GM19467 (cell line): ENCODE results near the gene CACNA1S.
A peak's percentile ranks its signal among the peaks of the same experiment; 100 is the strongest.

Experiments
- ATAC-seq: cut with Tn5 transposase; IDR thresholded peaks from one replicate; pipeline ENCODE4 v1.9.1; 2021; ENCODE audit warnings: mild to moderate bottlenecking, moderate library complexity; ENCODE audit not compliant: unreplicated experiment

CACNA1S gene

DNA sequence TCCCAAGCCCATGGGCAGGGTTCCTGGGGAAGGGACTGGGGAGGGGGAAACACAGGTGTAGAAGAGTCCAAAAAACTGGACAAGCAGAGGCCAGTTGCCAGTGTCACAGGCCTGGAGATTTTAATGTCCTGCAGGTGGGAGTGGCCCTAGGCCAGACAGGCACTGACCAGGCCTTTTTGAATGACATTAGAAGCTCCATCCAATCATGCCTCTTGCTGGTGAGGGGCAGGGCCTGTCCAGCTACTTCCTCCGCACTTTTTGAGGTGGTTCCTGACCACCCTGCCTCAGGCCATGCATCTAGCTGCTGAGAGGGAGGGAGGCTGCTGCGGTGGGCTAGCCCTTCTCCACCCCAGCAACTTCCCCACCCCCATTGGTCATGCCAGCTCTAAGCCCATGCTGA is 72.8 kb downstream of the CACNA1S start:
- no peak for ATAC-seq

DNA sequence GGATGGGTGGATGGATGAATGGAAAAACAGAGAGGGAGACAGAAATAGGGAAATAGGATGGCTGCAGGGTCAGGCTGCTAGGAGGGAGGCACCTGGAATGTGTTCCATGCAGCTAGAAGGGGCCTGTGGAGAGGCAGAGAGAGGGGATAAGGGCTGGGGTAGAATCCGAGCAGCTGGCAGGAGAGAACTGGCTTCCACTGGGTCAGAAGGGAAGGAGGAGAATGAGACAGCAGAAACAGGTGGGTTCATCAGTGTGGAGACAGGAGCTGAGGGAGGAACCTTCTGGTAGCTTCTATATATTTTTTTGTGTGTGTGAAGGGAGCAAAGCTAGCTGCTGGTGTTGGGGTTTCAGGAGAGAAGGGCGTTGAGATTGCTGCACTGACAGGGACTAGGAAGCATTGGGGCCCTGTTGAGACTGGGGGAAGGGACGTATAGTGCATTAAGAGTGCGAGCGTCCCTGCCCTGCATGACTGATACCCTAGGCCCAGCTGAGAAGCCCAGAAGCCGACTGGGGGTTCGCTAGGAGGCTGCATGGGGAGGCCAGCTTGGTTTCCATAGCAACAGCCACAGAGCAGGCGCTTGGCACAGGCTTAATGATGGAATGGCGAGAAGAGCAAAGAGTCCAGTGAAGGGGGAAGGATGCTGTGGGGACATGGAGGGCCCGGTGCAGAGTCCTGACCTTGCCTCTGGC is 73.9 kb downstream of the CACNA1S start:
- ATAC-seq: no peak

DNA sequence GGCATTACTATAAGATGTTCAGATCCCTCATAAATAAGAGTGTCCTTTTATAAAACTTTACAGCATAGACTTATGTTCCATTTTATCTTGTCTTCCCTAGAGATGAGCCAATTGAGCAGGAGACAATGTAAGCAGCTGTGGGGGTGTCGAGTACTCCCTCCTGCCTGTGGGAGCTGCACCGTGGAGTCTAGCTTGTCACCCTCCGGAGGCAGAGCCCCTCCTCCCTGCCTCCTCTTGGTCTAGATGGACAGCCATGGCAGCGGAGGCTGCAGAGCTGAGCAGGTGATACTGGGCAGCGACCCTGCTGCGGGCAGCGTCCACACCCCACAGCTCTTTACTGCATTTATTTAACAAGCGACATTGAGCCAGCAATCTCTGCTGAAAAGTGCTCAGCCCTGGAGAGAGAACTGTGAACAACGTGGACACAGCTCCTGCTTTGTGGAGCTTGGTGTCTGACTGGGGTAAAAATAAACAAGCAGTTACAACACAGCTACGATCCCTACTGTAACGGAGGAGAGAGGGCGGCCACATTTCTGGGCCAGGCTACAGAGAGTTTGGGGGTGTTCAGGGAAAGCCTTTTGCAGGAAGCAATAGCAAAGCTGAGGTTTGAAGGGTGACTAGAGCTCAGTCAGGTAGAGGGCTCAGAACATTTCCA is 75.9 kb downstream of the CACNA1S start:
- ATAC-seq: no peak

DNA sequence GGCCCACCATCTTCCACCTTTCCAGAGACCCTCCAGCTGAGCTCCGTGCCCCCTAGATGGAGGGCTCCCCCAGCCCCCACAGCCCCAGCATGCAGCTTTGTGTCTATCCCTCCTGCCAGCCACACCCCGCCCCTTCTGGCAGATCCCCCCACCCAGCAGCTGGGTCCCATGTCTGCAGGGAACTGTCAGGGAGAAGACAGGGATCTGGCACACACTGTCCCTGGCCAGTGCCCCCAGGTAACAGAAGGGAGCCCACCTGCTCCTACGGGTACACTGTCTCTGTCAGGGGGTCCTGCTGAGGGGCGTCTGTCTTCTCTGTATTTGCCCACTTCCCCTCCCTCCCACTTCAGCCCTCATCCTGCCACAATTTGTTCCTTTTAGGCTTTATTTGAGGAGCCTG is 77.6 kb downstream of the CACNA1S start:
- ATAC-seq: no peak

DNA sequence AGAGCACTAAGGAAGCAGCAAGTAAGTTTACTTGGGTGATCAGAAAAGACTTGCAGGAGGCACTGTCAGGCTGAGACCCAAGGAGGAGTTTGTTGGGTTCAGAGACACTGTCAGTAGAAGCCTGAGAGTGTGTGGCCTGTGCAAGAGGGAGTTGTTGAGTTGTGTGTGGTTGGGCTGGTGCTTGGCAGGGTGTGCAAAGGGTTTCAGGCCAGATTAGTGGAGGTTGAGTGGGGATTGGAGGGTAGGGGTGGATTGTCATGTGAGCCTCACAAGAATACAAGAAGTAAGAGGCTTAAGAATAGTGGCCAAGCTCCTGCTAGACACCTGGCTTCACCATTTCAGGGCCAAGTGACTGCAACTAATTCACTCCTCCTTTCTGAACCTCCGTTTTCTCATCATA is 79.8 kb downstream of the CACNA1S start:
- ATAC-seq: no peak

DNA sequence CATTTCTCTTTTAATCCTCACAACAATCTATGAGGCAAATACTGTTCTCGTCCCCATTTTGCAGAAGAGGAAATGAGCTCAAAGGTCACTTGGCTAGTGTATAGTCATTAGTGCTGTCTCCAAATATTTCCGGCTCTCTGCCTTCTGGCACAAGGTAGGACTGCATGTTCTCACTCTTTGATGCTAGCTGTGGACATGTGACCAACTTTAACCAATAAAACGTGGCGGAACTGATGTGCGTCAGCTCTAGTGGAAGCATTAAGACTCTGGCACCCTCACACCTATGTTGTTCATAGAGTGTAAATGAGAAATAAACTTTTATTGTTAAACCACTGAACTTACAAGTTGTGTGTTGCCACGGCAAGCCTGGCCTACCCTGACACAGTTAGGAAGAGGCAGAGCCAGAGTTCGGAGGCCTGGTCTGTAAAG is 83.8 kb downstream of the CACNA1S start:
- no peak for ATAC-seq

DNA sequence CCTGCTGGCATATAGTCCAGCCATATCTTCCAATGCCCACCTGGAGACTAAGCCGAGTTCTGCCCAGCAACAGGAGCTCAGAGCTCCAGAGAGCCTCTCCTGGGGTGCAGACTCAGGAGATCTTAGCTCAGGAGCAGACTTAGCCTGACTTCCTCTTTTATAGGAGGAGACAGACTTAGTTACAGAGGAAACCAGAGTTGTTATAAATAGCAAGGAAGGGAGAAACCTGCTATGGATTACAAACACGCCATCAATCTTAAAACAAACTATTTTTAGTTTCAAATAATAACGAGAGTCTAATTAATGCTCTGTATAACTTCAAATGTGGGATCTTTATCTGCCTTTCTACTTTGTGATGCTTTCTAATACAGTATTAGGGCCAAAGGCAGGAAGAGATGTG is 85.4 kb downstream of the CACNA1S start:
- no peak for ATAC-seq

DNA sequence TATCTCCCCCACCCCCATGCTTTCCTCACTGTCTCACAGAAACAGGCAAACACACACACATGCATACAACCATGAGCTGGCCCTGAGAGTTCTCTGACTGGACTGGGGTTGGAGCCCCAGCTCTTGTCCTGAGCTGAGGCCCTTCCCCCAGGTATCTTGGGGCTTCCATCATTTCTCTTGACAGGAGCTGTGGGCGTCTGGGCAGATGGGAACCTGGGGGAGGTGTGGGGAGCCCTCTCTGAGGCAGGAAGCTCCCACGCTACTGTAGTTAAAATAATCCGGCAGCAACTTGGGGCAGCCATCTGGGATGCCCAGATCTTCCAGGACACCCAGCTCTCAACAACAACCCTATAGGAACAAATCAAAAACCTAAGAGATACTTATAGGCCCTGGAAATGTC is 86.0 kb downstream of the CACNA1S start:
- no peak for ATAC-seq

DNA sequence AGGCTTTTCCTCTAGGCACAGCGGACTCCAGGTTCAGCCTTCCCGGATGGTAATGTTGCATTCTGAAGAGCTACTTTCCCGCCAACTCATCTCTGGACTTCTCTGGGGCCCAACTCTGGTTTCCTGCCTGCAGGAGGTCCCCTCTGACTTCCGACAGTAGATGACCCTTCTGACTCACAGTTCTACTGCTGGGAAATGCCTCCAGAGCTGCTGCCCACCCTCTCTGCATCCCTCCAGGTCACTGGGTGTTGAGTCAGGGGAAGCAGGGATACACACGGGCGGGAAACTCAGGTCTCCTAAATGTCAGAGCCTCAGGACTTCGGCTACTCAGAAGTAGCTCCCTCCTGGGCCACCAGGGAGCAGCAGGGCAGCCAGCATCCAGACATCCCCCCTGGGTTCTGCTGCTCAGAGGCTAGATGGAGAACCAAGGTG is 86.6 kb downstream of the CACNA1S start:
- ATAC-seq: no peak

DNA sequence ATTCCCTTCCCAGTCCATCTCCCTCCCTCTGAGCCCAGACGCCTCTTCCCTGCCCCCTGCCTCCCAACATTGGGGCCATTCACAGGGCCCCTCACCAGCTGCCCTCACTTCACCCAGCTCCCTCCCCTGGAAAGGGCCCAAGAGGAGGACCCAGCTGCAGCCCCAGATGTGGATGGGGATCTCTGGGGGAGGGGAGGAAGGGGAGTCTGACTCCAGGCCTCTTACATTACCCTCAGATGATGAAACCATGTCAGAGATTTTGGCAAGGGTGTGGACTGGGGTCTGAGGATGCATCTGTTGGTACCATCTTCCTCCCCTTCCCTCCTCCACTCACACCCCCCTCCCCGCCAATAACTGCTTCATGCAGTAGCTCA is 87.6 kb downstream of the CACNA1S start:
- ATAC-seq: no peak

DNA sequence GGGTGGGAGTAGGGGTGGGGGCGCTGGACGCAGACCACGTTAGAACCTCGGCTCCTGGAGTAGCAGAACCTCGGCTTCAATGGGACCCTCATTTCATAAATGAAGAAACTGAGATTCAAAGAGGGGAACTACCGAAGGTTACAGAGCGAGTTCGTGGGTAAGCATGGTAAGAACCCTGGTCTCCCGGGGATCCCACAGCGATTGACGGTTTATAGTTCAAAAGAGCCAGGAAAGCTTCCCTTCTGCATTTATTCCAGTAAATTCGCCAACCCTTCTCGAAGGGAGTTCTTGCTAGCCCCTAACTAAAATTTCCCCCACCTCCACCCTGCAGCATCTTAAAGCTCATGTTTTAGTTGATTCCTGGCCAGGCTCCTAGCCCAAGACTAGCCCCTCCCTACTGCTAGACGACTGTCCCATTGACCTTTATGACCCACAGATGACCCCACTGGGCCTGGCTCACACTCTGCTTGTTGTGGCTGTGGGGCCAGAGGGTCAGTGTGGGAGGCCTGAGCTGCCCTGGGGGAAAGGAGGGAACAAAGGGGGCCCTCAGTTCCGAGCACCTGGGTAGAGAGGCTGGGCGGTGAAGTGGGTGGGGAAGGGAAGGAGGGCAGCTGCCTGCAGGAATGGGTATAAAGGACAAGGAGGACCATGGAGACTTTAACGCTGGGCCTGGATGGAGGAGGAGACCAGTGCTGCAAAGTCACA is 88.2 kb downstream of the CACNA1S start:
- no peak for ATAC-seq

DNA sequence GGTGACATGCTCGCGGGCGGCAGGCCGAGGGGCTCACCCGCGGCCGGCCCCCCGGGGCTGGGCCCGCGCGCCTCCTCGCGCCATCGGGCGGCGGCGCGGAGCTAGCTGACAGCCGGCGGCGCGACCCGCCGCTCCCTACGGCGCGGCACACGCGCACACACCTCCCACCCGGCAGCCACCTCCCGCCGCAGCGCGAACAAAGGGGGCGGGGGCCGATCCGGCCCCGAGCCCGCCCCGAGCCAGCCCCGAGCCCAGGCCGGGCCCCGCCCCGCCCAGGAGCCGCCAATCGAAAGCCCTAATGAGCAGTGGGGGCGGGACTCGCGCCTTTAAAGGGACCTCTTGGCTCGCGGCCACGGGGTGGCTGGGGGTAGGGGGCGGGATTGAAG is 88.7 kb downstream of the CACNA1S start, which contains the start of gene KIF21B:
TSS of gene KIF21B (minus strand) at position 198 of the 386 bp plus-strand sequence. CDS start 331 bp downstream, outside the sequence.
- peak; percentile 50 for ATAC-seq

DNA sequence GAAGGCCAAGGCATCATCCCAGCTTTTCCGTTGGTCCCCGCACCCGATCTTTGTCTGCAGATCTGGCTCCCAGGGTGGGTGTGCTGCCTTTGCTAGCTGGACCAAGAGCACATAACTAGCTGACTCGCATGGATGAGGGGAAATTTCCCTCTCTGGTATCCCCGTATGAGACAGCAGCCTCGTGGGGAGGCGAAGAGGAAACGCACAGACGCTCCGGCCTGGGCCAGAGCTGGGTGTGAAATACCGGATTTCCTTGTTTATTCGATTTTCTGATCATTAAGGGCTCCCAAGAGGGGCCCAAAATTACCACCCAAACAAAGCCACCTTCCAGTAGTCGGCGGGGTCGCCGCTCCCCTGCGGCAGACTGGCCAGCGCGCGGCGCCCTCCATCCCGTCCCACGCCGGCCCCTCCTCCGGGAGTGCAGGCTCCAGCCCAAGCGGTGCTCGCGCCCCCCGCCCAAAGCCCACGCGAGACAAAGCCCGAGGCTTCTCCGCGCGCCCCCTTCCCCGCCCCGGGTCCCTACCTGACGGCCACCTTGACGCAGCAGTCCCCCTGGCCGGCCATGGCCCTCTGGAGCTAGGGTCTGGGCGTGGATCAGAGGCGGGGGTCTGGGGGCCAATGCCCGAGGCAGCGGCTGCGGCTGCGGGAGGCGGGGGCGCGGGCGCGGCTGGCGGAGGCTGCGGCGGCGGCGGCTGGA is 89.3 kb downstream of the CACNA1S start:
- no peak for ATAC-seq

DNA sequence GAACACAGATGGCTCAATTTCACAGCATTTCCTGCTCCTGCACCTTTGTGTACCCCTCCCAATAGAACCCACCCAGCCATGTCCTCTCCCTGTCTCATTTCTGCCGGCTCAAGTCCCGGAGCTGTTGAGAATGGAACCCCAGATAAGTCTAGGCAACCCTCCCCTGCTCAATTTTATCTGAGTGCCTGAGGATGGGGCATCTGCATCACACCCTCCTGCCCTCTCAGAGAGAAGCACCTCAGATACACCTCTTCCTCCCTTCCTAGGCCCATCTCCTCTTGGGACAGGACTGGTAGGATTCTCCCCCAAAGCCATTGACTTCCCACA is 89.8 kb downstream of the CACNA1S start:
- no peak for ATAC-seq

DNA sequence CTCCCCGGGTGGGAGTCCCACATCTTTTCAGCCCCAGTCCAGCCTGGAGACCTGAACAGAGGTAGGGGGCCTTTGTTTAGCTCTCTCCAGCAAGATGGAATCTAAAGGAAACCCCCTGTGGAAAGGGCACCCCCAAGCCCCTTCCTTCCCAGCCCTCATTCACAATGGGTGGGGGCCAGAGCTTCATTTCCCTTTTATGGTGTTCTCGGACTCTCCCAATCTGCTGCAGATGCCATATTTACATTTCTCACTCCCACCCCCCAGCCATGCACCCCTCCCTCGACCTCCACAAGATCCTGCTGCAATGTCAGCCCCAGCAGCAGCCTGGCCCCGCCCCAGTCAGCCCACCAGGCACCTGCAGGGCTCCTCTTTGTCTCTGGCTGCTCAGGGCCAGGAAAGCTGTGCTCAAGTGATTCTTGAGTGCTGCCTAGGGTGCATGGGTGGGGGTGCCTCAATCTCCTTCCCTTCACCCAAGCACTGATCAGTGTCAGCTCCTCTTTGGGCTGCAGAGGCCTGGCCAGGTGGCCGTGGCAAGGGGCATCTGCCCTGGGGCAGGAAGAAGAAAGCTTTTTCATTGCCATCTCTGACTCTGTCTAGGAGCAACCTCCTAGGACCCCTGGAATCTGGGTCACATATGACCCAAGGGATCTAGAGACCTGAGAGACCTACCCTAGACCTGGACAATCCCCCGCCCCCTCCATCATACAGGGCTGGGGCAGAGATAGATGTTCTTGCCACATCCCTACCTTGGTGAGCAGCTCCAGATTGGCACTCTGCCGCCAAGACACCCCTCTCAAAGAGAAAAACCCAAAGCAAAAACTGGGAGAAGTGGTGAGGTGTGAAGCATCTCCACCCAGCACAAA is 90.4 kb downstream of the CACNA1S start:
- ATAC-seq: no peak

DNA sequence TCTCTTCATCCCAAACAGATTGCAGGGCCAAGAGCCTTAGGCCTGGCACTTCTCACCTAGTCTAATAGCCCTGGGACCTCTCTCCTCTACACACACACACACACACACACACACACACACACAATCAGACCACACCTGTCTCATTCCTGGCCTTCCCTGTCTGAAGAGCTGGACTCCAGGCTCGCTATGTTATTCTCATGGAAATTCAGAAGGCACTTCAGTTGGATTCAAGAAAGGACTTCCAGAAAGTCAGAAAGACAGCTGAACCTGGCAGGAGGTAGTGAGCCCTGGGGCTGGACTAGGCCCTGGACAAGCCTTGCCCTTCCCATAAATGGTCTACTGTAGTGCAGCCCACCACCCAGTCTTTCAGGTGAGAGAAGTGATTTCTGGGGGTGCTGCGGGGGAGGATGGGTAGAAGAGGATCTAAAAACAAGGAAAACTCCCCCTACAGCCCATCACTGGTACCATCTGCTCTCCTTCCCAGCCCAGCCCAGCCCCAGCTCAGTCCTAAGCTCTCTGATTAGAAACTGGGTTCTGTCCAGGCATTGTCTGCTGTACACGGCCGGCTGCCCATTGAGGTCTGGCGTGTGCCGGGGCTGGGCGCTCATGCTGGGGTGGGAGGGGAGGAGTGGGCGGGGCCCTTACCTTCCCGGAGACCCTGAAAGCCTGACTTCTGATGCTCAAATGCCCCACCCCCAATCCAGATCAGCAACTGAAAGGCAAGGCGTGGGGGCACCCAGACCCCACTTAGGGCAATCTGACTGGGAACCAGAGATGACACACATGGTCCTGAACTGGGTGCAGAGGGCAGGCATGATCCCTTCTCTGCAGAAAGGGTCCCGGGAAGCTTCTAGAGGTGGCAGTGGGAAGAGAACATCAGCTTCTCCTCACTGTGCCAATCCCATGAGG is 91.3 kb downstream of the CACNA1S start:
- ATAC-seq: no peak

DNA sequence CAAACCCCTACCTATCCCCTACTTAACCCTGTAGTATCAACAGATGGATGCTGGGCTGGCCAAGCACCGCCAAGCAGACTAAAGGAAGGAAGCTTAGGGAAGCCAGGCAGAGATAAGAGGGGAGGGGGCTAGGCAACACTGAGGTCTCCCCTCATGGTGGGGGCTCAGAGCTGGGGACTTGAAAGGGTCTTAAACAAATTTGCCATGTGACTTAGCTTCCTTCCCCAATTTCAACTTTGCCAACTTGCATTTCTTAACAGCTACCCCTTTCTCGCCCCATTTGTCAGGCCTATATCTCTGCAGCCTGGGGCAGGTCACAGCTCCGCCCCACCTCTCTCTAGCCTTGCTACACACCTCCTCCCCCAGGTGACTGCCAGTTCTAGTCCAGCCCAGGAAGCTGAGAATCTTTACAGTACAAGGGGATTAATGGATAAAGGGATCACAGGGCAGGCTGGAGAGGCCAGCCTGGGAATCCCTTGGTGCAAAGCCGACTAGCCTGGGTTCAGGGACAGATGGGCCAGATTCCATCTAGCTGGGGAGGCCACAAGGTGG is 92.1 kb downstream of the CACNA1S start:
- no peak for ATAC-seq

DNA sequence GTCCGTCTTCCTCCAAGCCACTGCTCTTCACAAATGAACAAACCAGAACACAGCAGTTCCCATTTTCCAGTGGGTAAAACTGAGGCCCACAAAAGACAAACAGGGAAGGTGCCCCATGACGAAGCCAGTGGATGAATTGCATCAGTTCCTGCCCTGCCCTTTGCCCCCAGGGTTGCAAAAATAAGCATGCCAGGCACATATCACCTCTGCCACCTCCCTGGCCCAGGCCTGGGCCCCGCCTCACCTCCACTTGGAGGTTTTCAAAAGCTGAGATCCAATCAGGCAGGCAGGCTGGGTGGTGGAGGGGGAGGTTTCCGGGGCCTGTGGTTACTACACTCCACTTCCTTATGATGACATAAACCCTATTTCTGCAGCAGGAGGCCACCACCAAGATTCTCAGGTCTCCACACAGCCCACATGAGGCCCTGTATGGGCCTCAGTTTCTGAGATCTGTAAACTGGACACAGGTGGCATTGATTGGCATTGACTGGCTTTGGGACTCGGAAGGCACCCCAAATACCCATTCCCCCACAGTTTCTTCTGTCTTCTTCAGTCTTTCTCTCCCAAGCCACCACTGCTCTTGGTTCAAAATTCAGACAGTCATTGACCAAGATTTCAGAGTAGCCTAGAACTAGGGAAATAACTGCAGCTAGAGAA is 92.8 kb downstream of the CACNA1S start:
- ATAC-seq: peak; percentile 59

DNA sequence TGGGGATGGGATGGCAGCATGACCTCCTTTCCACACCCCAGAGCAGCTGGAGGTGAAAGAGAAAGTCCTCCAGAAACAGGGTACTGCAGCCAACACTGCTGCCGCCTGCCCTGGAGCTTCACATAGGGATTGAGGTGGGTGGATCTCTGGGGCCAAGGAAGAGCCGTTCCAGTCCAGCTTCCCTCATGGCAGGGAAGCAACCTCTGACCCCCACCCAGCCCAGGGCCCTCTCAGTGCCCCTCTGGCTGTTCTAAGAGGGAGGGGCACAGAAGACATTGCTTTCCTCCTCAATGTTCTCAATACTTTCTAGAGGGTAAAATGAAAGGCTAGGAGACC is 94.4 kb downstream of the CACNA1S start:
- no peak for ATAC-seq
